GM12878 (cell line): ENCODE measurements around the gene CELSR3. TPM values are rescaled to one million over a fixed set of nuclear protein-coding genes. Genes with fewer than 3 reads are reported as not detected.

ENCODE experiments used
- ATAC-seq: fragments of 200-7000 bp; cut with Tn5 transposase; 3 replicates; pipeline ENCODE4 v1.9.1; 2020; ENCODE audit warnings: mild to moderate bottlenecking, moderate library complexity
- BruUV-seq: library from RNA; stranded (reverse); fragments of 400-500 nt; replicated peaks from 2 replicates; lab custom pipeline; 2021; lab: Mats Ljungman, UMichigan
- CTCF ChIA-PET: fragments of 300-600 bp; sonication (Branson Sonifier 250); formaldehyde crosslinking; extraction: SDS; loops from one replicate; lab custom pipeline; 2021; ENCODE audit warnings: inconsistent platforms; lab: Yijun Ruan, JAX
- POLR2A ChIA-PET: fragments of 350-600 bp; formaldehyde crosslinking; extraction: SDS; loops from one replicate; lab custom pipeline; 2021; ENCODE audit warnings: inconsistent platforms; lab: Charles Lee
- RAD21 ChIA-PET: fragments of 300-600 bp; sonication (Branson Sonifier 250); formaldehyde crosslinking; loops from one replicate; lab custom pipeline; 2023; ENCODE audit warnings: antibody characterized with exemption; ENCODE audit not compliant: unreplicated experiment; lab: Charles Lee
- SMC1A ChIA-PET: fragments of 300-600 bp; sonication (Branson Sonifier 250); formaldehyde crosslinking; loops from one replicate; lab custom pipeline; 2023; ENCODE audit not compliant: unreplicated experiment, uncharacterized antibody; lab: Charles Lee
- DNase-seq: peaks from one replicate; pipeline ENCODE4 v3.0.0-alpha.2; 2011; ENCODE audit warnings: low read depth, low spot score
- FAIRE-seq: peaks from 3 replicates; lab custom pipeline; 2011; peaks lifted over from hg19 to GRCh38; lab: Jason Lieb, UNC
- H2AFZ ChIP-seq: 2 replicates; pipeline ENCODE4 v1.6.0; 2011; ENCODE audit warnings: low read depth, low read length, control low read depth; ENCODE audit not compliant: control insufficient read depth
- H3K27ac ChIP-seq: 2 replicates; pipeline ENCODE4 v1.5.1; 2011; ENCODE audit warnings: control low read depth; ENCODE audit not compliant: control insufficient read depth, insufficient read depth
- H3K27me3 ChIP-seq, 2 experiments: replicated peaks in 1 of 2; 2 replicates each; pipeline versions ENCODE4 v1.6.0 to v1.6.1; 2011; ENCODE audit warnings: low read length in 1 of 2; ENCODE audit not compliant: control insufficient read depth in 2 of 2, insufficient read depth in 2 of 2
- H3K36me3 ChIP-seq, 2 experiments: 2 replicates each; pipeline ENCODE4 v1.5.1; 2011; ENCODE audit warnings: low read length in 1 of 2; ENCODE audit not compliant: control insufficient read depth in 2 of 2, insufficient read depth in 2 of 2
- H3K4me1 ChIP-seq: 2 replicates; pipeline ENCODE4 v1.6.1; 2011; ENCODE audit warnings: mild to moderate bottlenecking, low read length, moderate library complexity, mixed read lengths; ENCODE audit not compliant: control insufficient read depth, insufficient read depth
- H3K4me2 ChIP-seq: 2 replicates; pipeline ENCODE4 v1.6.0; 2011; ENCODE audit warnings: control low read depth; ENCODE audit not compliant: control insufficient read depth, insufficient read depth
- H3K4me3 ChIP-seq: fragments of 200-600 bp; sonication (generic); 2 replicates; pipeline ENCODE4 v1.5.1; 2016
- H3K79me2 ChIP-seq: 2 replicates; pipeline ENCODE4 v1.6.0; 2011; ENCODE audit warnings: low read length; ENCODE audit not compliant: control insufficient read depth, insufficient read depth
- H3K9ac ChIP-seq: 2 replicates; pipeline ENCODE4 v1.8.0; 2011; ENCODE audit warnings: low read length, control low read depth, mixed read lengths; ENCODE audit not compliant: control insufficient read depth, insufficient read depth
- H3K9me3 ChIP-seq: replicated peaks from 3 replicates; pipeline ENCODE4 v1.5.1; 2011; ENCODE audit warnings: mild to moderate bottlenecking, low read length; ENCODE audit not compliant: control insufficient read depth, insufficient read depth
- H4K20me1 ChIP-seq: 2 replicates; pipeline ENCODE4 v1.6.0; 2011; ENCODE audit not compliant: control insufficient read depth, insufficient read depth
- CHD2 ChIP-seq: IDR thresholded peaks from 2 replicates; pipeline ENCODE4 v1.6.1; 2011; ENCODE audit warnings: low read depth, low read length, improper control_type of control experiment, borderline replicate concordance
- CUX1 ChIP-seq: IDR thresholded peaks from 2 replicates; pipeline ENCODE4 v1.6.1; 2012; ENCODE audit warnings: improper control_type of control experiment, low read depth, low read length; ENCODE audit not compliant: insufficient replicate concordance
- ELK1 ChIP-seq: IDR thresholded peaks from 2 replicates; pipeline ENCODE4 v1.6.1; 2012; ENCODE audit warnings: low read depth, low read length, improper control_type of control experiment
- FOXK2 ChIP-seq: fragments of 450-650 bp; IDR thresholded peaks from 2 replicates; pipeline ENCODE4 v1.6.1; 2017; ENCODE audit warnings: mild to moderate bottlenecking, moderate library complexity
- FOXM1 ChIP-seq: IDR thresholded peaks from 2 replicates; pipeline ENCODE4 v1.6.1; 2012; ENCODE audit warnings: low read depth, mild to moderate bottlenecking, inconsistent platforms, low read length, moderate library complexity
- HDAC6 ChIP-seq: fragments of 200-600 bp; sonication (generic); IDR thresholded peaks from one replicate; pipeline ENCODE4 v1.8.0; 2017; ENCODE audit warnings: antibody characterized with exemption; ENCODE audit not compliant: unreplicated experiment
- JUND ChIP-seq: IDR thresholded peaks from 2 replicates; pipeline ENCODE4 v1.6.1; 2012; ENCODE audit warnings: low read depth, mild to moderate bottlenecking, low read length, improper control_type of control experiment, moderate library complexity
- KLF5 ChIP-seq: fragments of 450-650 bp; IDR thresholded peaks from 2 replicates; pipeline ENCODE4 v1.6.1; 2014; ENCODE audit warnings: mild to moderate bottlenecking; ENCODE audit not compliant: partially characterized antibody
- LARP7 ChIP-seq: fragments of 450-650 bp; IDR thresholded peaks from 2 replicates; pipeline ENCODE4 v1.6.1; 2017; ENCODE audit warnings: mild to moderate bottlenecking
- MYC ChIP-seq: IDR thresholded peaks from 2 replicates; pipeline ENCODE4 v1.6.1; 2011; ENCODE audit warnings: mild to moderate bottlenecking, low read length, moderate library complexity, inconsistent platforms; ENCODE audit not compliant: insufficient read depth, insufficient replicate concordance, insufficient read length, severe bottlenecking
- NR2C1 ChIP-seq: fragments of 450-650 bp; IDR thresholded peaks from 2 replicates; pipeline ENCODE4 v1.6.1; 2017; ENCODE audit warnings: antibody characterized with exemption, mild to moderate bottlenecking, moderate library complexity
- POLR2AphosphoS5 ChIP-seq: IDR thresholded peaks from 2 replicates; pipeline ENCODE4 v1.6.1; 2011; ENCODE audit warnings: mild to moderate bottlenecking, low read length, inconsistent platforms
- POU2F2 ChIP-seq: IDR thresholded peaks from 3 replicates; pipeline ENCODE4 v1.6.1; 2011; ENCODE audit warnings: low read depth, mild to moderate bottlenecking, low read length, borderline replicate concordance
- SPI1 ChIP-seq: IDR thresholded peaks from 2 replicates; pipeline ENCODE4 v1.6.1; 2011; ENCODE audit warnings: low read depth, mild to moderate bottlenecking, low read length, moderate library complexity, borderline replicate concordance; ENCODE audit not compliant: insufficient read depth
- SUPT20H ChIP-seq: IDR thresholded peaks from 2 replicates; pipeline ENCODE4 v1.6.1; 2011; ENCODE audit warnings: low read depth, mild to moderate bottlenecking, low read length, moderate library complexity, borderline replicate concordance; ENCODE audit not compliant: control insufficient read depth
- TCF7 ChIP-seq: IDR thresholded peaks from 2 replicates; pipeline ENCODE4 v1.6.1; 2014; ENCODE audit warnings: antibody characterized with exemption, borderline replicate concordance
- WGBS: methylation state at CpG from one replicate; pipeline ENCODE4 v1.1.6; 2016; ENCODE audit warnings: low lambda C conversion rate; ENCODE audit not compliant: insufficient replicate concordance, insufficient coverage; ENCODE audit errors: missing lambda C conversion rate; 5-methylcytosine and 5-hydroxymethylcytosine counted together
- in situ Hi-C: fragments of 300-500 bp; cut with MboI; formaldehyde crosslinking; loops from 9 replicates; pipeline ENCODE4 v1.14.3; 2018; ENCODE audit warnings: mixed read lengths
- intact Hi-C: fragments of 100-400 bp; cut with micrococcal nuclease; formaldehyde crosslinking; loops from one replicate; pipeline ENCODE4 v1.14.2; 2022; ENCODE audit not compliant: unreplicated experiment
- polyA plus RNA-seq, 11 experiments: library from polyadenylated mRNA; depleted of rRNA in 4 of 11; unstranded in 6 of 11; stranded (reverse) in 5 of 11; fragments of >200 nt; fragmentation: Nextera tagmentation in 4 of 11; fragmentation: Illumina TruSeq in 1 of 11; extraction: Ambion mirVana in 4 of 11; extraction: Trizol in 1 of 11; gene quantifications; 1 replicate in 1 of 11; 2 replicates in 10 of 11; pipeline versions ENCODE4 v1.2.1 to v1.2.3, GENCODE V29; 2011 to 2016; ENCODE audit warnings: inconsistent platforms in 2 of 11, missing spikeins in 2 of 11, low read depth in 1 of 11
- total RNA-seq, 4 experiments: library from RNA; depleted of rRNA in 3 of 4; stranded (reverse); fragments of >200 nt in 3 of 4; fragmentation: Illumina TruSeq in 1 of 4; extraction: Trizol in 1 of 4; gene quantifications; 2 replicates each; pipeline versions ENCODE4 v1.2.1 to v1.2.3, GENCODE V29; 2013 to 2021

The CELSR3 gene
- total and polyA plus RNA-seq, 10 of the 15 experiments (the other 5 are each of a cell fraction or from before 2014, with no cell fraction given) = 0.08 to 1.6 (median 0.57) TPM

- Histone ChIP-seq H3K4me1 (peaks cover 11% of the 10 kb centered on the region; the same call in 1 of the 2 replicates), H2AFZ (peak overlapping the region; percentile 85), H3K27me3 (no peaks in the 10 kb centered on the region), H4K20me1 (no peaks in the 10 kb centered on the region), H3K4me3 (peak overlapping the region; percentile 77), H3K27ac (peak overlapping the region; percentile 57), H3K79me2 (peaks cover 3% of the 10 kb centered on the region), H3K4me2 (peak overlapping the region; percentile 58), H3K9me3 (no peaks in the 10 kb centered on the region), H3K36me3 (peaks cover 0 to 4% of the 10 kb centered on the region in 2 experiments; a peak in 3 of 4 replicates), H3K9ac (peak overlapping the region; percentile 78)
- in situ Hi-C loops (no loop called here), intact Hi-C loops (loop anchor here (2.0 kb wide), 2 partner anchors 26 to 28 kb away; partner anchors contain the start of genes CELSR3 and UQCRC1)
- SMC1A ChIA-PET = interaction anchor here (0.6 to 2.2 kb wide), 12 partner anchors 13 to 234 kb away, joined by 3 to 6 read pairs (median 3); partner anchors contain the start of genes CCDC51, PFKFB4 and TMA7
- ATAC-seq = peak; percentile 71
- RAD21 ChIA-PET = interaction anchor here (0.7 to 3.5 kb wide), 11 partner anchors 13 to 234 kb away, joined by 3 to 32 read pairs (median 5); partner anchors contain the start of genes ATRIP, CELSR3, PFKFB4 and TMEM89
- peak; percentile 20 for DNase-seq
- WGBS = 4% methylated on average over 30 of the region's 30 CpGs
- no TSS peak for BruUV-seq
- POLR2A ChIA-PET = interaction anchor here (0.6 to 1.8 kb wide), 5 partner anchors 39 to 389 kb away, joined by 3 to 7 read pairs (median 3); partner anchors contain the start of gene PFKFB4
- CTCF ChIA-PET = interaction anchor here (0.6 to 4.6 kb wide), 26 partner anchors 11 to 459 kb away, joined by 3 to 48 read pairs (median 5); partner anchors contain the start of genes CELSR3, NDUFAF3, PFKFB4 and QRICH1
- peak; percentile 90 for FAIRE-seq
- no peak for TF ChIP-seq CHD2
- no peak for TF ChIP-seq TCF7
- no peak for TF ChIP-seq JUND
- no peak for TF ChIP-seq SPI1
- no peak for TF ChIP-seq HDAC6
- TF ChIP-seq FOXK2 = no peak
- no peak for TF ChIP-seq POLR2AphosphoS5
- no peak for TF ChIP-seq ELK1
- peak; percentile 48; the same call in 1 of the 2 replicates for TF ChIP-seq LARP7
- no peak for TF ChIP-seq MYC
- no peak for TF ChIP-seq NR2C1
- TF ChIP-seq KLF5 = no peak
- no peak for TF ChIP-seq FOXM1
- TF ChIP-seq CUX1 = no peak
- TF ChIP-seq SUPT20H = no peak
- TF ChIP-seq POU2F2 = no peak
These were observed 27.9 kb downstream of the CELSR3 start for GRCh38 chr3:48634661-48635221.
